Brain microvascular endothelial cell (primary cell): ENCODE results near the gene GPR146.

ENCODE experiments used
- DNase-seq: peaks from one replicate; pipeline ENCODE4 v3.0.0-alpha.2; 2020
- H3K27ac ChIP-seq: fragments of 250-450 bp; sonication (Bioruptor Pico); 2 replicates; pipeline ENCODE4 v1.5.1; 2020; ENCODE audit warnings: mild to moderate bottlenecking, moderate library complexity
- H3K27me3 ChIP-seq: fragments of 250-450 bp; sonication (Bioruptor Pico); replicated peaks from 2 replicates; pipeline ENCODE4 v1.5.1; 2020; ENCODE audit warnings: mild to moderate bottlenecking
- H3K36me3 ChIP-seq: fragments of 250-450 bp; sonication (Bioruptor Pico); replicated peaks from 2 replicates; pipeline ENCODE4 v1.5.1; 2020; ENCODE audit warnings: mild to moderate bottlenecking
- H3K4me3 ChIP-seq: 2 replicates; pipeline ENCODE4 v1.5.1; 2011; ENCODE audit warnings: low read depth, mild to moderate bottlenecking, control low read depth, low read length, moderate library complexity
- in situ Hi-C: cut with HindIII; loops from 2 replicates; pipeline ENCODE4 v1.10.0; 2017; ENCODE audit warnings: low sequenced_read_pairs, low pct_ligation_motif_present
- TF ChIP-seq, protein P1 (sequence below): IDR thresholded peaks from 2 replicates; pipeline ENCODE4 v1.5.1; 2011; ENCODE audit warnings: low read depth, mild to moderate bottlenecking, moderate library complexity, low read length, control low read depth, inconsistent platforms; ENCODE audit errors: missing control alignments

The GPR146 gene

DNA sequence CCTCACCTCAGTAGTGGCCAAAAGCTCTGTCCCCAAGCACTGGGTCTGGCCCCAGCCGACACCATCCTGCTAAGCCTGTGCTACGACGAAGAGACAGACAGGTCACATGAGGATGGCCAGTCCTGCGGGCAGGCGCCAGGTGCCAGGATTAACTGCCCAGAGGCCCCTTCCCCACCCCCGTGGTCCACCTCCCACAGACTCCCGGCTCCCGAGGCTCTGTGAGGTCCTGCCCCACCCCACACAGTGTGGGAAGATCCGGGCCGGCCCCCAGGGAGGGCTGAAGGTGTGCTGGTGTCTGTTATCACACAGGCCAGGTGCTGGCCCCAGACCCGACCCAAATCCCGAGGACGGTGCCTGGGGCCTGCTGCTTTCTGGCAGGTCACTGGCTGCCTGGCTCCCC is 34.1 kb upstream of the GPR146 start:
- H3K36me3 ChIP-seq = peaks cover 3% of the 10 kb centered on the region
- in situ Hi-C loops = no loop called here
- no peaks in the 10 kb centered on the region for H3K27me3 ChIP-seq
- no peak for DNase-seq
- TF ChIP-seq, protein P1, sequence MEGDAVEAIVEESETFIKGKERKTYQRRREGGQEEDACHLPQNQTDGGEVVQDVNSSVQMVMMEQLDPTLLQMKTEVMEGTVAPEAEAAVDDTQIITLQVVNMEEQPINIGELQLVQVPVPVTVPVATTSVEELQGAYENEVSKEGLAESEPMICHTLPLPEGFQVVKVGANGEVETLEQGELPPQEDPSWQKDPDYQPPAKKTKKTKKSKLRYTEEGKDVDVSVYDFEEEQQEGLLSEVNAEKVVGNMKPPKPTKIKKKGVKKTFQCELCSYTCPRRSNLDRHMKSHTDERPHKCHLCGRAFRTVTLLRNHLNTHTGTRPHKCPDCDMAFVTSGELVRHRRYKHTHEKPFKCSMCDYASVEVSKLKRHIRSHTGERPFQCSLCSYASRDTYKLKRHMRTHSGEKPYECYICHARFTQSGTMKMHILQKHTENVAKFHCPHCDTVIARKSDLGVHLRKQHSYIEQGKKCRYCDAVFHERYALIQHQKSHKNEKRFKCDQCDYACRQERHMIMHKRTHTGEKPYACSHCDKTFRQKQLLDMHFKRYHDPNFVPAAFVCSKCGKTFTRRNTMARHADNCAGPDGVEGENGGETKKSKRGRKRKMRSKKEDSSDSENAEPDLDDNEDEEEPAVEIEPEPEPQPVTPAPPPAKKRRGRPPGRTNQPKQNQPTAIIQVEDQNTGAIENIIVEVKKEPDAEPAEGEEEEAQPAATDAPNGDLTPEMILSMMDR = no peak
- H3K27ac ChIP-seq = no peak overlapping the region
- H3K4me3 ChIP-seq = no peak overlapping the region

DNA sequence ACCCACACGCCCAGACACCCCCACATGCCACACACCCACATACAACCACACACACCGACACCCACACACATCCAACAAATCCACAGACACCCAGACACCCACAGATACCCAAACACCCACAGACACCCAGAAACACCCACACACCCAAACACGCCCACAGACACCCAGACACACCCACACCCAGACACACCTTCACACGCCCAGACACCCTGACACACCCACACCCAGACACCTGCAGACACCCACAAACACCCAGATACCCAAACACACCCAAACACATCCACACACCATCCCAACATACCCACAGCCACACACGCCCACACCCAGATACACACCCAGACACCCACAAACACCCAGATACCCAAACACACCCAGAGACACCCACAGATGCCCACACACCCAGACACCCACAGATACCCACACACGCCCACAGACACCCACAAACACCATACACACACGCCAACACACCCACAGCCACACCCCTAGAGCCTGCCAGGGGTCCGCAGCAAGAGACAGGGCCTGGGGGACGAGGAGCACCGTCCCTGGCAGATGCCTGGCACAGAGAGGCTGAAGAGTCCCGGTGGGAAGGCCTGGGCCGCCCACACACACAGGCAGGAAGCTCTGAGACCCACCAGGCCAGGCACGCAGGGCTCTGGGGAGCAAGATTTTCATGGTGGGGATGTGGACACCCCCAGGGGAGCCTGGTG is 32.9 kb upstream of the GPR146 start:
- H3K27ac ChIP-seq = no peak overlapping the region
- DNase-seq = no peak
- in situ Hi-C loops = no loop called here
- TF ChIP-seq, protein P1 = no peak
- H3K27me3 ChIP-seq = no peaks in the 10 kb centered on the region
- no peak overlapping the region for H3K4me3 ChIP-seq
- H3K36me3 ChIP-seq = peaks cover 3% of the 10 kb centered on the region

DNA sequence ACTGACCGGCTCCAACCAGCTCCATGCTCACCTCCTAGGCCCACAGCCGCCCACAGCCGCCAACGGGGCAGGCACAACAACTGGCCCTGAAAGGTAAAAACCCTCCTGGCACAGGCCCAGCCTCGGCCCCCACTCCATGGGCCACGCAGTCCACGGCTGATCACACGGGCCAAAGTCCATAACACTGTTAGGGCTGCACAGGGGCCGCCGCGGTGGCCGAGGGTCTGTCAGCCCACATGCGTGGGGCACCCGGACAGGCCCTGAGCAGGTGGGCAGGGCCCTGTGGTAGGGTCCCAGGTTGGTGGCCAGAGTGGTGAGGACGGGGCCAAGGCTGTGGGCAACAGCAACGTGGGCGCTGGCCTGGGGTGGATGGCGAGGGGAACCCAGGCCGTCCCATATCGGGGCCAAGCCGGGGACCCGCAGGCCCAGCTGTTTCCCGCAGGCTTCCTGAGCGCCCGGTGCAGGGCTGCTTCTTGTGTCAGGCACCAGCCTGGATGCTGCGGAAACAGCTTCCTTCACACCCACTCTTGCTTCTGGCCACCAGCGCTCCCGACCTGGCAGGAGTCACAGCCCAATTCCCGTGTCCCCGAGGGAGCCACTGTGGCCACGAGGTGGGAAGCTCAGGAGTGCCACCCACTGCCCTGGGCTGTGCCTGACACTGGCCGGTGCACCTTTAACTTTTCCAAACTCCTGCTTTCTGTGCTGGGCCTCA is 32.2 kb upstream of the GPR146 start:
- no peak for DNase-seq
- no peak overlapping the region for H3K4me3 ChIP-seq
- TF ChIP-seq, protein P1 = no peak
- in situ Hi-C loops = no loop called here
- peaks cover 3% of the 10 kb centered on the region for H3K36me3 ChIP-seq
- no peaks in the 10 kb centered on the region for H3K27me3 ChIP-seq
- no peak overlapping the region for H3K27ac ChIP-seq

DNA sequence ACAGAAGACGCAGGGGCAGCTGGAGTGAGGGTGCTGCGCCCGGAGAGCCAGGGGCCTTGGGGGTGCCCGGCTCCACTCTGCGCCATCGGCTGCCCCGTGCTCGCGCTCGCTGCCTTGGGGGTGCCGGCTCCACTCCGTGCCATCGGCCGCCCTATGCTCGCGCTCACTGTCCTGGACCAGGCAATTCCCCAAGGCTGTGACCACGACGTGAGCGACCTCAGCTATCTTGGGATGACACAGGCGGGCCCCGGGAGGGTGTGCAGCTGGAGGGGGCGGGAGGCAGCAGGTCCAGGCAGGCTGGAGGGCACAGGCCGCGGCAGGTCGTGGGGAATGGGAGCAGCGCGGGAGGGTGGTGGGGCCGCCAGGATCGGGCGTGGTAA is 31.6 kb upstream of the GPR146 start:
- DNase-seq = no peak
- Histone ChIP-seq H3K27me3 (no peaks in the 10 kb centered on the region), H3K4me3 (no peak overlapping the region), H3K36me3 (peaks cover 3% of the 10 kb centered on the region), H3K27ac (no peak overlapping the region)
- in situ Hi-C loops = no loop called here
- TF ChIP-seq, protein P1 = no peak

DNA sequence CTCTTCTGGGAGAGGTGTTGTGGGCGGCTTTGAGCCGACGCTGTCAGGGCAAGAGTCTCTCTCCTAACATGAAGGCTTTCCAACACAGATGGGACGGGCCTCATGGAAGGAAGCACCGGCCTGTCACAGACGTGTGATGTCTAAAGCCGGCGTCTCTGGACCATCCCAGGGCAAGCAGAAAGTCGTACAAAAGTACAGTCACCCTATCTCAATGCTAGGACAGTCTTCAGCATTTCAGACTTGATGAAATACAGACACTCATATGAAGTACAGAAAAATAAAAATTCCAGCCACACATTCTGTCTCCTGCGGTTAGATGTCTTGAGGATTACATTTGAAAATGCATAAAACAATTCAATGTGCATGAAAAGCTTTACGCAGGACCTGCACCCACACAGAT is 30.8 kb upstream of the GPR146 start:
- DNase-seq = no peak
- in situ Hi-C loops = no loop called here
- Histone ChIP-seq H3K4me3 (no peak overlapping the region), H3K36me3 (peaks cover 3% of the 10 kb centered on the region), H3K27ac (no peak overlapping the region), H3K27me3 (no peaks in the 10 kb centered on the region)
- TF ChIP-seq, protein P1 = no peak
